GM12878 (cell line): ENCODE data around the gene SNRPF. TPM values are rescaled to one million over a fixed set of nuclear protein-coding genes. Genes with fewer than 3 reads are reported as not detected.

Experiments used
- ATAC-seq: fragments of 200-7000 bp; cut with Tn5 transposase; 3 replicates; pipeline ENCODE4 v1.9.1; 2020; ENCODE audit warnings: mild to moderate bottlenecking, moderate library complexity
- BruUV-seq: library from RNA; stranded (reverse); fragments of 400-500 nt; replicated peaks from 2 replicates; lab custom pipeline; 2021; lab: Mats Ljungman, UMichigan
- CTCF ChIA-PET: fragments of 300-600 bp; sonication (Branson Sonifier 250); formaldehyde crosslinking; extraction: SDS; loops from one replicate; lab custom pipeline; 2021; ENCODE audit warnings: inconsistent platforms; lab: Yijun Ruan, JAX
- POLR2A ChIA-PET: fragments of 350-600 bp; formaldehyde crosslinking; extraction: SDS; loops from one replicate; lab custom pipeline; 2021; ENCODE audit warnings: inconsistent platforms; lab: Charles Lee
- RAD21 ChIA-PET: fragments of 300-600 bp; sonication (Branson Sonifier 250); formaldehyde crosslinking; loops from one replicate; lab custom pipeline; 2023; ENCODE audit warnings: antibody characterized with exemption; ENCODE audit not compliant: unreplicated experiment; lab: Charles Lee
- SMC1A ChIA-PET: fragments of 300-600 bp; sonication (Branson Sonifier 250); formaldehyde crosslinking; loops from one replicate; lab custom pipeline; 2023; ENCODE audit not compliant: unreplicated experiment, uncharacterized antibody; lab: Charles Lee
- DNase-seq: peaks from one replicate; pipeline ENCODE4 v3.0.0-alpha.2; 2011; ENCODE audit warnings: low read depth, low spot score
- FAIRE-seq: peaks from 3 replicates; lab custom pipeline; 2011; peaks lifted over from hg19 to GRCh38; lab: Jason Lieb, UNC
- H2AFZ ChIP-seq: 2 replicates; pipeline ENCODE4 v1.6.0; 2011; ENCODE audit warnings: low read depth, low read length, control low read depth; ENCODE audit not compliant: control insufficient read depth
- H3K27ac ChIP-seq: 2 replicates; pipeline ENCODE4 v1.5.1; 2011; ENCODE audit warnings: control low read depth; ENCODE audit not compliant: control insufficient read depth, insufficient read depth
- H3K27me3 ChIP-seq, 2 experiments: replicated peaks in 1 of 2; 2 replicates each; pipeline versions ENCODE4 v1.6.0 to v1.6.1; 2011; ENCODE audit warnings: low read length in 1 of 2; ENCODE audit not compliant: control insufficient read depth in 2 of 2, insufficient read depth in 2 of 2
- H3K36me3 ChIP-seq, 2 experiments: 2 replicates each; pipeline ENCODE4 v1.5.1; 2011; ENCODE audit warnings: low read length in 1 of 2; ENCODE audit not compliant: control insufficient read depth in 2 of 2, insufficient read depth in 2 of 2
- H3K4me1 ChIP-seq: 2 replicates; pipeline ENCODE4 v1.6.1; 2011; ENCODE audit warnings: mild to moderate bottlenecking, low read length, moderate library complexity, mixed read lengths; ENCODE audit not compliant: control insufficient read depth, insufficient read depth
- H3K4me2 ChIP-seq: 2 replicates; pipeline ENCODE4 v1.6.0; 2011; ENCODE audit warnings: control low read depth; ENCODE audit not compliant: control insufficient read depth, insufficient read depth
- H3K4me3 ChIP-seq: fragments of 200-600 bp; sonication (generic); 2 replicates; pipeline ENCODE4 v1.5.1; 2016
- H3K79me2 ChIP-seq: 2 replicates; pipeline ENCODE4 v1.6.0; 2011; ENCODE audit warnings: low read length; ENCODE audit not compliant: control insufficient read depth, insufficient read depth
- H3K9ac ChIP-seq: 2 replicates; pipeline ENCODE4 v1.8.0; 2011; ENCODE audit warnings: low read length, control low read depth, mixed read lengths; ENCODE audit not compliant: control insufficient read depth, insufficient read depth
- H3K9me3 ChIP-seq: replicated peaks from 3 replicates; pipeline ENCODE4 v1.5.1; 2011; ENCODE audit warnings: mild to moderate bottlenecking, low read length; ENCODE audit not compliant: control insufficient read depth, insufficient read depth
- H4K20me1 ChIP-seq: 2 replicates; pipeline ENCODE4 v1.6.0; 2011; ENCODE audit not compliant: control insufficient read depth, insufficient read depth
- GATAD2B ChIP-seq: fragments of 450-650 bp; conservative IDR thresholded peaks from 2 replicates; pipeline ENCODE4 v1.6.1; 2017; ENCODE audit warnings: low read depth, mild to moderate bottlenecking, moderate library complexity
- HSF1 ChIP-seq: fragments of 150-350 bp; IDR thresholded peaks from 2 replicates; pipeline ENCODE4 v1.6.1; 2014; ENCODE audit warnings: mild to moderate bottlenecking, low read depth, low read length
- IRF3 ChIP-seq: fragments of 450-650 bp; IDR thresholded peaks from 2 replicates; pipeline ENCODE4 v1.6.1; 2014; ENCODE audit warnings: mild to moderate bottlenecking
- KLF5 ChIP-seq: fragments of 450-650 bp; IDR thresholded peaks from 2 replicates; pipeline ENCODE4 v1.6.1; 2014; ENCODE audit warnings: mild to moderate bottlenecking; ENCODE audit not compliant: partially characterized antibody
- RELA ChIP-seq: fragments of 450-650 bp; IDR thresholded peaks from 2 replicates; pipeline ENCODE4 v1.8.0; 2014; ENCODE audit warnings: borderline replicate concordance; ENCODE audit not compliant: partially characterized antibody
- SMAD1 ChIP-seq: fragments of 450-650 bp; IDR thresholded peaks from 2 replicates; pipeline ENCODE4 v1.6.1; 2018; ENCODE audit warnings: mild to moderate bottlenecking, low read depth; ENCODE audit not compliant: partially characterized antibody
- in situ Hi-C: fragments of 300-500 bp; cut with MboI; formaldehyde crosslinking; loops from 9 replicates; pipeline ENCODE4 v1.14.3; 2018; ENCODE audit warnings: mixed read lengths
- intact Hi-C: fragments of 100-400 bp; cut with micrococcal nuclease; formaldehyde crosslinking; loops from one replicate; pipeline ENCODE4 v1.14.2; 2022; ENCODE audit not compliant: unreplicated experiment
- polyA plus RNA-seq, 11 experiments: library from polyadenylated mRNA; depleted of rRNA in 4 of 11; unstranded in 6 of 11; stranded (reverse) in 5 of 11; fragments of >200 nt; fragmentation: Nextera tagmentation in 4 of 11; fragmentation: Illumina TruSeq in 1 of 11; extraction: Ambion mirVana in 4 of 11; extraction: Trizol in 1 of 11; gene quantifications; 1 replicate in 1 of 11; 2 replicates in 10 of 11; pipeline versions ENCODE4 v1.2.1 to v1.2.3, GENCODE V29; 2011 to 2016; ENCODE audit warnings: inconsistent platforms in 2 of 11, missing spikeins in 2 of 11, low read depth in 1 of 11
- total RNA-seq, 4 experiments: library from RNA; depleted of rRNA in 3 of 4; stranded (reverse); fragments of >200 nt in 3 of 4; fragmentation: Illumina TruSeq in 1 of 4; extraction: Trizol in 1 of 4; gene quantifications; 2 replicates each; pipeline versions ENCODE4 v1.2.1 to v1.2.3, GENCODE V29; 2013 to 2021

Gene SNRPF
- total and polyA plus RNA-seq, 10 of the 15 experiments (the other 5 are each of a cell fraction or from before 2014, with no cell fraction given): 36.5 to 204 (median 77.9) TPM

- Histone ChIP-seq H3K4me1 (no peaks in the 10 kb centered on the region), H3K4me2 (no peak overlapping the region; the same call in none of the 2 replicates), H3K27ac (no peak overlapping the region), H3K79me2 (peaks cover 50% of the 10 kb centered on the region), H3K4me3 (no peak overlapping the region), H3K27me3 (no peaks in the 10 kb centered on the region), H3K9me3 (peaks cover 6% of the 10 kb centered on the region; the same call in 2 of the 3 replicates), H2AFZ (no peak overlapping the region), H3K36me3 (peaks cover 2 to 32% of the 10 kb centered on the region in 2 experiments; a peak in 3 of 4 replicates)
- ATAC-seq: no peak
- BruUV-seq: no TSS peak
- POLR2A ChIA-PET: no interaction called here
- no peak for FAIRE-seq
- intact Hi-C loops: no loop called here
- in situ Hi-C loops: no loop called here
- RAD21 ChIA-PET: no interaction called here
- DNase-seq: no peak
- SMC1A ChIA-PET: interaction anchor here (1.4 to 1.5 kb wide), 2 partner anchors 10 to 78 kb away, joined by 3 read pairs; no protein-coding TSS in a partner anchor
- CTCF ChIA-PET: no interaction called here
- TF ChIP-seq KLF5: no peak
- no peak for TF ChIP-seq HSF1
- no peak for TF ChIP-seq SMAD1
- no peak for TF ChIP-seq IRF3
- TF ChIP-seq GATAD2B: no peak
- no peak for TF ChIP-seq RELA
- TF ChIP-seq, all 136 proteins: peak for 0
- Histone ChIP-seq H3K9ac (no peak overlapping the region), H4K20me1 (no peaks in the 10 kb centered on the region)
These were observed 4.6 kb downstream of the SNRPF start for GRCh38 chr12:95863337-95863736.
